HepG2 (cell line): ENCODE results near the gene PPP3R1. TPM values are rescaled to one million over a fixed set of nuclear protein-coding genes. Genes with fewer than 3 reads are reported as not detected.

Experiments used
- FOXA3 ChIP-seq: IDR thresholded peaks from 2 replicates; pipeline ENCODE4 v1.6.1; 2016; ENCODE audit warnings: missing genetic modification reagents, missing compliant biosample characterization
- FOXK1 ChIP-seq: sonication (generic); formaldehyde crosslinking; IDR thresholded peaks from 2 replicates; pipeline ENCODE4 v1.4.0; 2020; ENCODE audit warnings: low read depth, missing genetic modification reagents, borderline replicate concordance
- HNF4G ChIP-seq, 2 experiments: sonication (generic) in 1 of 2; formaldehyde crosslinking in 1 of 2; IDR thresholded peaks; 2 replicates each; pipeline versions ENCODE4 v1.4.0 to v1.6.1; 2011 to 2020; ENCODE audit warnings: borderline replicate concordance in 2 of 2, low read depth in 2 of 2, mild to moderate bottlenecking in 2 of 2, low read length in 1 of 2, missing genetic modification reagents in 1 of 2, moderate library complexity in 1 of 2
- KLF12 ChIP-seq: sonication (generic); formaldehyde crosslinking; IDR thresholded peaks from 2 replicates; pipeline ENCODE4 v1.4.0; 2020; ENCODE audit warnings: missing genetic modification reagents, borderline replicate concordance
- NCOA1 ChIP-seq: sonication (generic); formaldehyde crosslinking; IDR thresholded peaks from 2 replicates; pipeline ENCODE4 v1.9.0; 2021; ENCODE audit warnings: missing genetic modification reagents
- NFE2 ChIP-seq: sonication (generic); formaldehyde crosslinking; IDR thresholded peaks from 2 replicates; pipeline ENCODE4 v1.4.0; 2020; ENCODE audit warnings: missing genetic modification reagents
- NFKB2 ChIP-seq: sonication (generic); formaldehyde crosslinking; IDR thresholded peaks from 2 replicates; pipeline ENCODE4 v1.4.0; 2020; ENCODE audit warnings: missing genetic modification reagents, borderline replicate concordance
- SOX13 ChIP-seq, 3 experiments: fragments of 450-650 bp in 1 of 3; sonication (generic) in 1 of 3; formaldehyde crosslinking in 1 of 3; IDR thresholded peaks in 2 of 3; conservative IDR thresholded peaks in 1 of 3; 2 replicates each; pipeline versions ENCODE4 v1.5.0 to v1.6.1; 2016 to 2020; ENCODE audit warnings: antibody characterized with exemption in 1 of 3, mild to moderate bottlenecking in 1 of 3, missing compliant biosample characterization in 1 of 3, missing genetic modification reagents in 1 of 3, moderate library complexity in 1 of 3
- SP1 ChIP-seq, 2 experiments: fragments of 450-650 bp in 1 of 2; sonication (generic) in 1 of 2; formaldehyde crosslinking in 1 of 2; IDR thresholded peaks; 2 replicates each; pipeline versions ENCODE4 v1.4.0 to v1.6.1; 2016 to 2020; ENCODE audit warnings: missing genetic modification reagents in 1 of 2
- TBX2 ChIP-seq: sonication (generic); formaldehyde crosslinking; IDR thresholded peaks from 2 replicates; pipeline ENCODE4 v1.5.0; 2020; ENCODE audit warnings: missing genetic modification reagents, mild to moderate bottlenecking, borderline replicate concordance
- ZNF33B ChIP-seq: sonication (generic); formaldehyde crosslinking; IDR thresholded peaks from 2 replicates; pipeline ENCODE4 v1.5.1; 2020; ENCODE audit warnings: mild to moderate bottlenecking, missing genetic modification reagents
- ZNF589 ChIP-seq: sonication (generic); formaldehyde crosslinking; conservative IDR thresholded peaks from 2 replicates; pipeline ENCODE4 v1.8.0; 2022; ENCODE audit warnings: mild to moderate bottlenecking, moderate library complexity, missing genetic modification reagents
- polyA plus RNA-seq, 8 experiments: library from polyadenylated mRNA; depleted of rRNA in 3 of 8; stranded (reverse) in 7 of 8; unstranded in 1 of 8; fragments of >200 nt; fragmentation: Illumina TruSeq in 4 of 8; extraction: Trizol in 4 of 8; gene quantifications; 2 replicates each; pipeline versions ENCODE4 v1.2.1 to v1.2.3, GENCODE V29; 2011 to 2016; ENCODE audit warnings: low read depth in 4 of 8, missing spikeins in 1 of 8, mixed read lengths in 1 of 8; ENCODE audit not compliant: insufficient read depth in 1 of 8
- total RNA-seq, 5 experiments: library from RNA; depleted of rRNA; stranded (reverse); fragments of >200 nt; fragmentation: Illumina TruSeq; extraction: Trizol; gene quantifications; 2 replicates each; pipeline ENCODE4 v1.2.3, GENCODE V29; 2016; ENCODE audit warnings: low read depth in 1 of 5
- TF ChIP-seq, protein P1 (sequence below): sonication (generic); formaldehyde crosslinking; IDR thresholded peaks from 2 replicates; pipeline ENCODE4 v1.4.0; 2020; ENCODE audit warnings: missing genetic modification reagents, borderline replicate concordance
- TF ChIP-seq, protein P2 (sequence below): sonication (generic); formaldehyde crosslinking; IDR thresholded peaks from 2 replicates; pipeline ENCODE4 v1.4.0; 2020; ENCODE audit warnings: missing genetic modification reagents, low read depth, mild to moderate bottlenecking, borderline replicate concordance
- TF ChIP-seq, protein P3 (sequence below): sonication (generic); formaldehyde crosslinking; IDR thresholded peaks from 2 replicates; pipeline ENCODE4 v1.4.0; 2020; ENCODE audit warnings: missing genetic modification reagents, mild to moderate bottlenecking, borderline replicate concordance

PPP3R1 gene
- total and polyA plus RNA-seq, 2 of the 13 experiments (the other 11 are each of a cell fraction or from before 2014, with no cell fraction given) = 11.6 to 25.7 TPM

DNA sequence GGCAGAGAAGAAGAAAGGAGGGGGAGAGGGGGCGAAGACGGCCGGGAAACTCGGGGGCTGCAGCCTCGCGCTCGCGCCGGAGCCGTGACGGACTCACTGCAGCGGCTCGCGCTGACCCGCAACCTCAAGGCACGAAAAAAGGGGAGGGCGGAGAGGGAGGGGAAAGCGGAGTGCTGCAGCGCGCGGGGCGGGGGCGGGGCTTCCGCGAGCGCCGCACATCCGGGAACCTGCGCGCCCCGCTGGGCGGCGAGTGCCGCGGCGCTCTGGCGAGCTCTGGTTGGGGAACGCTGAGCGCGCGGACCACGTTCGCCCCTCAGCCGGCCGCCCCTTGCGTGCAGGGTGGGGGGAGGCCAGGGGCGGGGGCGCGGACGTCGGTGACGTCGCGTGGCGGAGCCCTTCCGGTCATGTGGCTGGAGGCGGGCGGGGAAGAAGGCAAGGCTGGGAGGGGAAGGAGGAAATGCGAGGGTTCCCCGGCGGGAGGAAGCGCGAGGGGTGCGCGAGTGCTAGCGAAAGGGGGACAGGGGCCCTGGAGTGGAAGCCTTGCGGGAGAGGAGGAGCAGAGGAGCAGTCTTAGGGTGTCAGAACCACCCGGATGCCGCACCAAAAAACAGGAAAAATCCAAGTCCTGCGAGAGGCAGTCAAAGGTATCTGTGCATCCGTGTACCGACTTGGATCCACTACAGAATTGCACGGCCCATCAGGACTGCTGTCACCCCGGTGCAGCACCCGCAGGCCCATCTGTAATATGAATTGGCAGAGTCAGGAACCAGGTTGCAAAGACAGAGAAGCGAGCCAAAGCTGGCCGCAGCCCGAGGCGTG, at the start of gene PPP3R1 (continued):
- TF ChIP-seq, protein P1, sequence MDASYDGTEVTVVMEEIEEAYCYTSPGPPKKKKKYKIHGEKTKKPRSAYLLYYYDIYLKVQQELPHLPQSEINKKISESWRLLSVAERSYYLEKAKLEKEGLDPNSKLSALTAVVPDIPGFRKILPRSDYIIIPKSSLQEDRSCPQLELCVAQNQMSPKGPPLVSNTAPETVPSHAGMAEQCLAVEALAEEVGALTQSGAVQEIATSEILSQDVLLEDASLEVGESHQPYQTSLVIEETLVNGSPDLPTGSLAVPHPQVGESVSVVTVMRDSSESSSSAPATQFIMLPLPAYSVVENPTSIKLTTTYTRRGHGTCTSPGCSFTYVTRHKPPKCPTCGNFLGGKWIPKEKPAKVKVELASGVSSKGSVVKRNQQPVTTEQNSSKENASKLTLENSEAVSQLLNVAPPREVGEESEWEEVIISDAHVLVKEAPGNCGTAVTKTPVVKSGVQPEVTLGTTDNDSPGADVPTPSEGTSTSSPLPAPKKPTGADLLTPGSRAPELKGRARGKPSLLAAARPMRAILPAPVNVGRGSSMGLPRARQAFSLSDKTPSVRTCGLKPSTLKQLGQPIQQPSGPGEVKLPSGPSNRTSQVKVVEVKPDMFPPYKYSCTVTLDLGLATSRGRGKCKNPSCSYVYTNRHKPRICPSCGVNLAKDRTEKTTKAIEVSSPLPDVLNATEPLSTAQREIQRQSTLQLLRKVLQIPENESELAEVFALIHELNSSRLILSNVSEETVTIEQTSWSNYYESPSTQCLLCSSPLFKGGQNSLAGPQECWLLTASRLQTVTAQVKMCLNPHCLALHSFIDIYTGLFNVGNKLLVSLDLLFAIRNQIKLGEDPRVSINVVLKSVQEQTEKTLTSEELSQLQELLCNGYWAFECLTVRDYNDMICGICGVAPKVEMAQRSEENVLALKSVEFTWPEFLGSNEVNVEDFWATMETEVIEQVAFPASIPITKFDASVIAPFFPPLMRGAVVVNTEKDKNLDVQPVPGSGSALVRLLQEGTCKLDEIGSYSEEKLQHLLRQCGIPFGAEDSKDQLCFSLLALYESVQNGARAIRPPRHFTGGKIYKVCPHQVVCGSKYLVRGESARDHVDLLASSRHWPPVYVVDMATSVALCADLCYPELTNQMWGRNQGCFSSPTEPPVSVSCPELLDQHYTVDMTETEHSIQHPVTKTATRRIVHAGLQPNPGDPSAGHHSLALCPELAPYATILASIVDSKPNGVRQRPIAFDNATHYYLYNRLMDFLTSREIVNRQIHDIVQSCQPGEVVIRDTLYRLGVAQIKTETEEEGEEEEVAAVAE (CRISPR knock-in tag) = no peak; the same call in 1 of the 2 replicates
- TF ChIP-seq, protein P2, sequence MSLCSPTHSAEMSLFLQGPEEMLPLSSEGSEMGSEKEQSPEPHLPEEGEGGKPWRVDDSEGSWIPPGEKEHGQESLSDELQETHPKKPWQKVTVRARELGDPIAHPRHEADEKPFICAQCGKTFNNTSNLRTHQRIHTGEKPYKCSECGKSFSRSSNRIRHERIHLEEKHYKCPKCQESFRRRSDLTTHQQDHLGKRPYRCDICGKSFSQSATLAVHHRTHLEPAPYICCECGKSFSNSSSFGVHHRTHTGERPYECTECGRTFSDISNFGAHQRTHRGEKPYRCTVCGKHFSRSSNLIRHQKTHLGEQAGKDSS (CRISPR knock-in tag) = 0 out of 2 replicates have a peak, but pooled peaks have one; percentile 70
- TF ChIP-seq NCOA1 (CRISPR knock-in tag) (0 out of 2 replicates have a peak, but pooled peaks have one; percentile 34), ZNF589 (CRISPR knock-in tag) (peak; percentile 96), SP1 (IDR thresholded peaks at IDR 0.05) (no peak), SP1 (CRISPR knock-in tag; IDR thresholded peaks at IDR 0.05) (peak; percentile 90), ZNF33B (CRISPR knock-in tag) (0 out of 2 replicates have a peak, but pooled peaks have one; percentile 75), HNF4G (IDR thresholded peaks at IDR 0.05; ENCODE audit: borderline replicate concordance, low read depth, low read length) (peak; percentile 13; the same call in 1 of the 2 replicates), HNF4G (CRISPR knock-in tag; IDR thresholded peaks at IDR 0.05; ENCODE audit: borderline replicate concordance, low read depth) (peak; percentile 50; the same call in 1 of the 2 replicates), NFKB2 (peak; percentile 97; the same call in 1 of the 2 replicates), FOXA3 (CRISPR knock-in tag) (peak; percentile 54; the same call in 1 of the 2 replicates), SOX13 (IDR thresholded peaks at IDR 0.05) (no peak), SOX13 (CRISPR knock-in tag; conservative IDR thresholded peaks at IDR 0.05 in 1 of 2, IDR thresholded peaks at IDR 0.05 in 1 of 2) (peak in 1 of 2 experiments; percentile 50; a peak in 1 of 4 replicates), TBX2 (peak; percentile 87), KLF12 (0 out of 2 replicates have a peak, but pooled peaks have one; percentile 56), FOXK1 (CRISPR knock-in tag) (peak; percentile 71; the same call in 1 of the 2 replicates), NFE2 (0 out of 2 replicates have a peak, but pooled peaks have one; percentile 11)
- TF ChIP-seq, protein P3, sequence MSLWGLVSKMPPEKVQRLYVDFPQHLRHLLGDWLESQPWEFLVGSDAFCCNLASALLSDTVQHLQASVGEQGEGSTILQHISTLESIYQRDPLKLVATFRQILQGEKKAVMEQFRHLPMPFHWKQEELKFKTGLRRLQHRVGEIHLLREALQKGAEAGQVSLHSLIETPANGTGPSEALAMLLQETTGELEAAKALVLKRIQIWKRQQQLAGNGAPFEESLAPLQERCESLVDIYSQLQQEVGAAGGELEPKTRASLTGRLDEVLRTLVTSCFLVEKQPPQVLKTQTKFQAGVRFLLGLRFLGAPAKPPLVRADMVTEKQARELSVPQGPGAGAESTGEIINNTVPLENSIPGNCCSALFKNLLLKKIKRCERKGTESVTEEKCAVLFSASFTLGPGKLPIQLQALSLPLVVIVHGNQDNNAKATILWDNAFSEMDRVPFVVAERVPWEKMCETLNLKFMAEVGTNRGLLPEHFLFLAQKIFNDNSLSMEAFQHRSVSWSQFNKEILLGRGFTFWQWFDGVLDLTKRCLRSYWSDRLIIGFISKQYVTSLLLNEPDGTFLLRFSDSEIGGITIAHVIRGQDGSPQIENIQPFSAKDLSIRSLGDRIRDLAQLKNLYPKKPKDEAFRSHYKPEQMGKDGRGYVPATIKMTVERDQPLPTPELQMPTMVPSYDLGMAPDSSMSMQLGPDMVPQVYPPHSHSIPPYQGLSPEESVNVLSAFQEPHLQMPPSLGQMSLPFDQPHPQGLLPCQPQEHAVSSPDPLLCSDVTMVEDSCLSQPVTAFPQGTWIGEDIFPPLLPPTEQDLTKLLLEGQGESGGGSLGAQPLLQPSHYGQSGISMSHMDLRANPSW = 0 out of 2 replicates have a peak, but pooled peaks have one; percentile 39
